GM18520 (cell line): Measurements from ENCODE around the gene ZCCHC9.
"Not testable (repeated sequence)": the region's sequence is repeated elsewhere in the genome, so short reads cannot be mapped to it uniquely, and the experiment has no call there.

ENCODE experiments used
- ATAC-seq: cut with Tn5 transposase; IDR thresholded peaks from one replicate; pipeline ENCODE4 v1.9.1; 2021; ENCODE audit not compliant: unreplicated experiment

Gene ZCCHC9, protein sequence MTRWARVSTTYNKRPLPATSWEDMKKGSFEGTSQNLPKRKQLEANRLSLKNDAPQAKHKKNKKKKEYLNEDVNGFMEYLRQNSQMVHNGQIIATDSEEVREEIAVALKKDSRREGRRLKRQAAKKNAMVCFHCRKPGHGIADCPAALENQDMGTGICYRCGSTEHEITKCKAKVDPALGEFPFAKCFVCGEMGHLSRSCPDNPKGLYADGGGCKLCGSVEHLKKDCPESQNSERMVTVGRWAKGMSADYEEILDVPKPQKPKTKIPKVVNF

DNA sequence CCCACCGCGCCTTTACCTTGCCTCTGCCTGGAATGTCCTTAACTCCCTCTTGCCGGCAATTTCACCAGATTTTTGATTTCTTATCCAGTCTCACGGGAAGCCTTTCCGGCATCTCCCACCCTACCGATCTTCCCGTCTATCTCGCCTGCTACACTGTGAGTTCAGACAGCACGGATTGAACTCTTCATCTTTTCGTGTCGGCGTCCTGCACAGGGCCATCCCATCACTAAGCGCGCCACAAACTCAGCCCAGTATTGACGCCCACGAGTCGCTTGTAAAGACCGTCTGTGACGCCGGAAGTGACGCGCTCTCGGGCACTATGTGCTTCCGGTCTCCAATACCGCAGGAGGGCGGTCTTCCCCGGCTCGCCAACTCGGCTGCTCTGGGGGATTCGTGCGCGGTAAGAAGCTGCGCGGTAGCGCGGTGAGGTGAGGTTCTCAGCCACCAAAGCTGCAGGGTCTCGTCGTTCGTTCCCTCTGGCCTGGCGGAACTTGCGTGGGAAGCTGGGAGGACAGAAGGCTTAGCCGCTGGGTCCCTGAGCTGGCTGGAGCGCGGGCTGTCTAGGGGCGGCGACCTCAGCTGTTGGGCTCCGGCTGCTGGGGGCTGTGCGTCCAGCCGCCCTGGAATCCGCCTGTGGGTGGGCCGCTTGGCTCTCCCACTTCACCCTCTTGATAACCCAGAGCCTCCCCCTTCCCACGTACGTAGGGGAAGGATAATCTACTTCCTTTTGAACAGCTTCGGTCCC lies at the start of gene ZCCHC9:
Gene ZCCHC9, plus strand, starts transcription at position 317 of the 745 bp plus-strand sequence. CDS start 3,171 bp downstream, outside the sequence.
- peak; percentile 91 for ATAC-seq

DNA sequence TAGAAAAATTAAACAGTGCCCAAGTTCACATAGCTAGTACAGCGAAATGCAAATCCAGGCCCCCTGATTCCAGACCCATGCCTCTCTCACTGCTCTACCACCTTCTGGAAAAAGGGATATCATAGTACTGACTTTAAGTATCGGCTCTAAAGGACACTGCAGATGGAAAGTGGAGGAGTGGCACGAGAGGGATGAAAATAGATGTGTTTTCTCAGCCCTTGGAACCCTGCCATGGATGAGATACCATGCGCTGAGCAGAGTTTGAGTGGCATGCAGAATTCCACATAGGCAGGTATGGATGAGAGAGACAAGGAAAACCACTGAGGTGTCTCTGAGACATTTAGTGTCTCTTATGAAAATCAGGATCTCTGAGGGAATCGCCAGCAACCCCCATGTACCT lies 49.5 kb upstream of the ZCCHC9 start:
- ATAC-seq, result no peak

DNA sequence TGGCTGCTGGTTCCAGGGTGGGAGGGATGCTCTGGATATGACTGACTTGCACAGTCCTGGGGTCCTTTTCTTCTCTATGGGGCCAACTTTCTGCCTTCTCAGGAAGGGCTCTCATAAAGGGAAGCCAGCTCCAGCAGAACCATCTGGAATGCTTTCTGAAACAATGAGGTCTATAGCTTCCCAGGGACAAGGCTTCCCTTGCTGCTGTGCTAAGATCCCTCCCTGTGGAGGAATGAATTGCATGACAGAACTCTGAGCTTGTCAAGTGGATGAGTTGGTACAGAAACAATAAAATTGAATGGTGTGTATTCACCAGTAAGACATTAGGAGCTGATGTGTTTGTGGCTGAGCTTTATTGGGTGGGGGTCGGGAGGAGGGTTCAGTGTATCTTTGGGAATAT lies 48.5 kb upstream of the ZCCHC9 start:
- ATAC-seq, result no peak

DNA sequence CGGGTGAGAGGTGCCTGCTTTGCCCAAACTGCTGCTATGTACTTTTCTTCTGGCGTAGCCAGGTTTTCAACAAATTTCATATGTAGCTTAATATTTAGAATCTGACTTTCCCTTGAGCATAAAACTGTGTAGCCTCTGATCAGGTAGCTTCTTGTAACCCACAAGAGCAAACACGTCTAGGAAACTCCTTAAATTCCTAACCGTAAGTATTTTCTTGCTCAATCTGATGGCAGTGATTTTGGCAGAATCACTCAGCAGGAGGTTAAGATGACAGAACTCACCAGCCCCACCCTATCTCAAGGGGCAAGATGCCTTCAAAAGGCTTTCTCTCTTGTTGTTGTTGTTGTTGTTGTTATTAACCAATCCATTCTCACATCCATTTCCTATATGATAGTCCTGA lies 47.5 kb upstream of the ZCCHC9 start:
- ATAC-seq, result no peak

DNA sequence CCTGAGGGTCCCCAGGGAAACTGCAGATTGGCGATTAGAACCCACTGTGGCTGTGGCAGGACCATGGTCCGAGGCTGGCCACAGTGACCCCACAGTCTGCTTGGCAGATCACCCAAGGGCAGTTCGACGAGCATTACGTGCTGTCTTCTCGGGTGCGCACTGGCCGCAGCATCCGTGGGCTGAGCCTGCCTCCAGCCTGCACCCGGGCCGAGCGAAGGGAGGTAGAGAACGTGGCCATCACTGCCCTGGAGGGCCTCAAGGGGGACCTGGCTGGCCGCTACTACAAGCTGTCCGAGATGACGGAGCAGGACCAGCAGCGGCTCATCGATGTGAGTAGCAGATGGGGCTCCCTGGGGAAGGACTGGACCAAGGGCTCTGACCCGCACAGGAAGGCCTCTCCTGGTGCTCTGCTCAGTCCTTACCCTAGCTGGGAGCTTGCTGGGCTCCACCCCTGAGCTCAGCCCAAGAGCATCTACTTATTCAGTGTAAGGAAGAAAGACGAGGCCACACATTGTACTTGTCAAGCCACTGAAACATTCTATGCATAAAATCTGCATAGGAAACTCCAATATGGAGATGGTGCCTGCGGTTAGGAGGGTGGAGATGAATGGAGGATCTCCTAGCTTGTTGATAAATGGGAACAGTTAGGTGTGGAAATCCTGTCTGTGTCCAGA lies 46.4 kb upstream of the ZCCHC9 start:
- no peak for ATAC-seq

DNA sequence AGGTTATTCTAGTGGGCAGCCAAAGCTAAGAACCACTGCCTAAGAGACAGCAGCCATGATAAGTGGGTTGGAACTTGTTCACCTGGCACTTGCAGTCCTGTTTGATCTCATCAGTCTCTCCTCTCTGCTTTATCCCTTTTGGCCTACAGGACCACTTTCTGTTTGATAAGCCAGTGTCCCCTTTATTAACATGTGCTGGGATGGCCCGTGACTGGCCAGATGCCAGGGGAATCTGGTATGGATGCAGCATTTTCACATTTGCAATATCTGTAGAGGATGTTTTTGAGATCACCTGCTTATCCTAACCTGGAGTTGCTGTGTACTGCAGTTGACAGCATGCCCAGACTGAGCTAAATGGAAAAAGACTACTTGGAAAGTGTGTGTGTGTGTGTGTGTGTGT lies 44.6 kb upstream of the ZCCHC9 start:
- ATAC-seq, result no peak

DNA sequence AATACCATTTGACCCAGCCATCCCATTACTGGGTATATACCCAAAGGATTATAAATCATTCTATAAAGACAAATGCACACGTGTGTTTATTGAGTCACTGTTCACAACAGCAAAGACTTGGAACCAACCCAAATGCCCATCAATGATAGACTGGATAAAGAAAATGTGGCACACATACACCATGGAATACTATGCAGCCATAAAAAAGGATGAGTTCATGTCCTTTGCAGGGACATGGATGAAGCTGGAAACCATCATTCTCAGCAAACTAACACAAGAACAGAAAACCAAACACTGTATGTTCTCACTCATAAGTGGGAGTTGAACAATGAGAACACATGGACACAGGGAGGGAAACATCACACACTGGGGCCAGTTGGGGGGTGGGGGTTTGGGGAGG lies 38.6 kb upstream of the ZCCHC9 start:
- ATAC-seq, result not testable (repeated sequence)

DNA sequence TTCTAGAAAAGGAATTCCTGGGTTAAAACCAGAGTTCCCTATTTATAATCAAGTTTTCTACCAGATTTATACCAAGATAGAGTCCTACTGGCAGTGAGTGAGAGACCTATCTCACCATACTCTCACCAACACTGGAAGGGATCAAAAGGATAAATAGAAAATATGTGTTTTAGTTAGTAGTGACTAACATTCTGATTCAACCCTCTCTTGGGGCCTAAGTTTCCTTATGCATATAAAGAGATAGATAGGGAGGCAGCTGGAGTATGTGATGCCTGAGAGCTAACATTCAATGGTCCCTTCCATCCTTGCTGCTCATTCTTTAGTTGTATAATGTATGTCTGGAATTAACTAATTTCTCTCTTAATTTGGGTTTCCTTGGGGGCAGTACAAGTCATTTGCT lies 36.3 kb upstream of the ZCCHC9 start:
- no peak for ATAC-seq

DNA sequence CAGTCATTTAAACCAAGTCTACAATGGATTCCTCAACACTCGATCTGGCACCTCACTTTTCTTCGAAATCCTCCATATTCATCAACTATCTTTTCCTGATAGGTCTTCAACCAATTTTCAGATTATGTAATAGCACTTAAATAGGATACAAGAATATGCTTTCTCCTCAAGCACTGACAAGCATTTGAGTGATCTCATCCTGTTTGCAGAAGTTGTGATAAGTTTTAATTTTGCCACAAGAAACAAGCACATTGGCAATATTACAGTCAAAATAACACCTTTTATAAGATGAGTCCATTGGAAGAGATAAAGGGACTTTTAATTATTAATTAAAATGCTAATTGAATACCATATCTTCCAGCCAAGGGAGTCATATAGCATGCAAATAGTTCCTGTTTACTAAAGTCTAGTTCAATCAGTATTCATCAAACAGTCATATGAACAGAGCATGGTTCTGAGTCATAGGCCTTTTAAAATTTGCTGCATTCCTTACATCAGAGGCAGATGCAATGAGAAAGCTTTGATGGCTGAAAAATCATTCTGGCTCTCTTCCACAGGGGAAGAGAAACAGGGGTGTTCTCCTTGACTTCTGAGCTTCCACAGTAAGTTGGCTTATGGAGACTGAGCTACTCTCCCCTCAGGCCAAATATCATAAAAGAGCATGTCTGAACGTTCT lies 32.7 kb upstream of the ZCCHC9 start:
- ATAC-seq, result no peak

DNA sequence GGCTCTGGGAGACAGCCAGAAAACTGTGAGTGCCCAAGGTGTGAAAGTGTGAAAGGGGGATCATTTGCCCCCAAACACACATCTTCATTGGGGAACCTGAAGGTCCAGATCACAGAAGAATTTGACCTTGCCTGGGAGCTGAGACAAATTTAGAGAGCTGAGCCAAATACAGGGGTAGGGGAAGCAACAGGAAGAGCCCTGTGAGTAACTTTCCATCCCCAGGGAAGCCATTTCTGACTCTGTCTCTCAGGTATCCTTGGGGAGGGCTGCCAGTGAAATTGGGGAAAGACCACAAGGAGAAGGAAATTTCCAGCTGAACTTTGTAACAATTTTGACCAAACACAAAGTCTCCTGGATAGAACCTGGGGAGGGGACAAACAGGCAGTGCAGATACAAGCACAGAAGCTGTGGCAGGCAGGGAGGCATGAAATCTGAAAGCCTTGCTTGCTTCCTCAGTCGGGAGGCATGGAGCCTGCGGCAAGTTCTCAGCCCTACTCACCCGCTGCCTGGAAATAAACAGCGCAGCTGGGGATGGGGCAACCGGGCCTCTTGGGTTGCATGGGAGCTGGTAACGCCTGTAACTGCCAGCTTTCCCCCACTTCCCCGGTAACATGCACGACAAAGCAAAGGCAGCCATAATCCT lies 31.5 kb upstream of the ZCCHC9 start:
- ATAC-seq, result no peak

DNA sequence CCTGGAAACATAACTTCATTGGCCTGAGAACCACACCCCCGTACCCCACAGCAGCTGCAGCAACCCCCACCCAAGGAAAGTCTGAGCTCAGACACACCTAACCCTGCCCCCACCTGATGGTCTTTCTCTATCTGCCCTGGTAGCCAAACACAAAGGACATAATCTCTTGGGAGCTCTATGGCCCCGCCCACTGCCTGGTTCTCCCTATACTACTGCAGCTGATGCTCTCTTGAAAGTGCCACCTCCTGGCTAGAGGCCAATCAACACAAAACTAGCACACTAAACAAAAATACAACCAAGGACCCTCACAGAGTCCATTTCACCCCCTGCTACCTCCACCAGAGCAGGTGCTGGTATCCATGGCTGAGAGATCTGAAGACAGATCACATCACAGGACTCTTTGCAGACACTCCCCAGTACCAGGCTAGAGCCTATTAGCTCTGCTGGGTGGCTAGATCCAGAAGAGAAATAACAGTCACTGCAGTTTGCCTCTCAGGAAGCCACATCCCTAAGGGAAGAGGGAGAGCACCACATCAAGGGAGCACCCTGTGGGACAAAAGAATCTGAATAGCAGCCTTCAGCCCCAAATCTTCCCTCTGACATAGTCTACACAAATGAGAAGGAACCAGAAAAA lies 30.9 kb upstream of the ZCCHC9 start:
- not testable (repeated sequence) for ATAC-seq

DNA sequence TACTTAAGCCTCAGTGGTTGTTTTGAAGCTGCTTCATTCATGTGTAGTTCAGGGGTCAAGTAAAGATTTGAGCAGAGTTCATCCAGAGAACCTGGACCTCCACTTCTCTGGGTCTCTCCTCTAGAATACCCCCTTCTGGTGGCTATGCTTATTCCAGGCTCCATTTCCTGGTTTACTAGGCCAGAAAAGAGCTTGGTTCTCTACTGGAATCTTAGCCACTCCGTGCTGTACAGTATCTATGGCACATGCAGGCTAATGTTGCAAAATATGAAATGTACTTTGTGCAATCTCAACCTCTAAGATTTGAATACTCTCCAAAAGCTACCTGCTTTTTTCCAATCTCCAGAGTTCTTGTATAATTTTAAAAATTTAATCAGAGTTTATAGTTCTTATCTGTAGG lies 17.4 kb upstream of the ZCCHC9 start:
- ATAC-seq, result no peak

DNA sequence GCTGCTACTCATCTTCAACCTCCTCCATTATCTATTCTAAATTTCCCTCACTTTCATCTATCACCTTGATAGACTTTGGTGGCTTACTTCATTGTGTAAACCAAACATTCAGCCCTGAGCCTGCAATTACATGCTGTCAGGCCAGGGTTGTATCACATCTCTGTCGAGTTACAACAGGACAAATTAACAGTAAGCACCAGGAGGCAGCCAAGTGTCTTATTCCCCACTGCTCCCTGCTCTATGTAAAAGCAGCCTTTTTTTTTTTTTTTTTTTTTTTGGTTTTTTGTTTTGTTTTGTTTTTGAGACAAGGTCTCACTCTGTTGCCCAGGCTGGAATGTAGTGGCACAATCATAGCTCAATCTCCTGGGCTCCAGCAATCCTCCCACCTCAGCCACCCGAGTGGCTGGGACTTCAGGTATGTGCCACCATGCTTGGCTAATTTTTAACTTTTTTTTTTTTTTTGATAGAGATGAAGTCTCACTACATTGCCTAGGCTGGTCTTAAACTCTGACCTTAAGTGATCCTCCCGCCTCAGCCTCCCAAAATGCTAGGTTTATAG lies 15.2 kb upstream of the ZCCHC9 start:
- ATAC-seq, result no peak

DNA sequence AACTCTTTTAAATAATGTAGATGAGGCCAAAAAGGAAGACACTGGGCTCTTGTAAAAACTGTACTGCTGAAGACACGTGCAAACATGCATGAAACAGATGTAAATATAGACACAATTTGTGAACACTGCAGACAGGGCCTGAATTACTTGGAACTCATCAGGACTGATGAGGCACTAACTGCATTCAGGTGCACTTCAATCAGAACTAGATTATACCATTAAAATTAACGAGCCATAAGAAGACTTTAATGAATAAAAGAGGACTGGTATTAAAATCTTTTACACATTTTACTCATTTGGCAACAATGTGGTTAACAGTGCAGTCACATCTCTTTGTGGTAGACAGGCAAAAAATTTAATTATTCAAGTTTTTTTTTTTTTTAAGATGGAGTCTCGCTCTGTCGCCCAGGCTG lies 13.4 kb upstream of the ZCCHC9 start:
- no peak for ATAC-seq

DNA sequence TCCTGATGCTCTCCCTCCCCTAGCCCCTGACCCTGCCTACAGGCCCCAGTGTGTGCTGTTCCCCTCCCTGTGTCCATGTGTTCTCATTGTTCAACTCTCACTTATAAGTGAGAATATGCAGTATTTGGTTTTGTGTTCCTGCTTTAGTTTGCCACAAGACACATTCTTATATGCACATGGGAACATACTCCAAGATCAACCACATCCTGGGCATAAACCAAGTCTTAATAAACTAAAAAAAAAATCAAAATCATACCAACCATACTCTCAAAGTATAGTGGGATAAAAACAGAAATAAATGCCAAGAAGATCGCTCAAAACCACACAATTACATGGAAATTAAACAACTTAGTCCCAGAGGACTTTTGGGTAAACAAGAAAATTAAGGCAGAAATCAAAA lies 11.2 kb upstream of the ZCCHC9 start:
- ATAC-seq, result no peak

DNA sequence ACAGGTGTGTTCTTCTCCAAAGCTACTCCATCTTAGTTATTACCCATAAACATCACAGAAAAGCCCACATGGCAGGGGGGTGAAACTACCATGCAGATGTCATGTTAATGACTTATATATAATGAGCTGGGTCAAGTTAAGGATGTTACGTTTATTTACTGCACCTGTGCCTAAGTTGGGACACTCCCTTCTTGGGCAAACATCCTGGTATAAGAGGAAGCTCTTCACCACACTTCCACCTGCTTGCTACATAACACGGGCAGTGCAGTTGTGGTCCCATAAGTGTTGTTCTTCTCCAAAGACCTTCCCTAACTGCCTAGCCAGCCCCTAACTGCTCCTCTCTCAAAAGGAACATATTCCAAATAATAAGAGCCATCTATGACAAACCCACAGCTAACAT lies 9.3 kb upstream of the ZCCHC9 start:
- no peak for ATAC-seq

DNA sequence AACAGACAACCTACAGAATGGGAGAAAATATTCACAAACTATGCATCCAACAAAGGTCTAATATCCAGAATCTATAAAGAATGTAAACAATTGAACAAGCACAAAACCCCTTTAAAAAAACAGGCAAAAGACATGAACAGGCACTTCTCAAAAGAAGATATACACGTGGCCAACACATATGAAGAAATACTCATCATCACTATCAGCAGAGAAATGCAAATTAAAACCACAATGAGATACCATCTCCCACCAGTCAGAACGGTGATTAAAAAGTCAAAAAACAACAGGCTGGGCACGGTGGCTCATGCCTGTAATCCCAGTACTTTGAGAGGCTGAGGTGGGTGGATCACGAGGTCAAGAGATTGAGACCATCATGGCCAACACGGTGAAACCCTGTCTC lies 7.4 kb upstream of the ZCCHC9 start:
- ATAC-seq, result not testable (repeated sequence)

DNA sequence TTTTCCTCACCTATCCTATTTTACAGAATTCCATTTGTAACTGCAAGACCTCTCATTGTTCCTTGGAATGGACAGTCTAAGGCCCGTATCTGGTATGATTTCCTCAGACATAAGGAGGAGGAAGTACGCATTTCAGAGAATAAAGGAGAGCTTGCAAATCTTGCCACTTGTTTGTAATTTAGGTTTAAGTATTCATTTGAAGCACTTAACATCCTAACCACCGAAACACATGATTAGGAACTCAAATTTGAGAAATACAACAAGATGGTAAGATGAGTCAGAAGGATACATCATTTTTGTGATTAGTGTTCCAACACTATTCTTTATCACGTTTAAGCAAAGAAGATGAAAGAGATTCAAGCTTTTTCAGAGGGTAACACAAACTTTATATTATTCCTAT lies 3.9 kb upstream of the ZCCHC9 start:
- ATAC-seq, result no peak

DNA sequence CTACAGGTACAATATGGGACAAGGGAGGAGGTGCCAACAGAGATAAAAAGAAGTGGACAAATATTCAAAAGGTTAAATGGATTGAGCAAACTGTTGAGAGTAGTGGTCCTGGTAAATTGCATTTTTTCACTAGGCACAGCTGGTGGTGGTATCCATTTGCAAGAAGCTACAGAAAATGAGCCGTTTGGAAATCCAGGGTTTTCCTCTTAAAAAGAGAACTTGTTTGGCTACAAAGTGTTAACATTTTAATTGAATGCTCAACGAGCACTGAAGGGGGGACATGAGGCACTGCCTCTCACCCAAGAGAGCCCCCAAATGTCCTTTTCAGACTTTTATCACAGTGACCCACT lies 491 bp upstream of the ZCCHC9 start:
- no peak for ATAC-seq

DNA sequence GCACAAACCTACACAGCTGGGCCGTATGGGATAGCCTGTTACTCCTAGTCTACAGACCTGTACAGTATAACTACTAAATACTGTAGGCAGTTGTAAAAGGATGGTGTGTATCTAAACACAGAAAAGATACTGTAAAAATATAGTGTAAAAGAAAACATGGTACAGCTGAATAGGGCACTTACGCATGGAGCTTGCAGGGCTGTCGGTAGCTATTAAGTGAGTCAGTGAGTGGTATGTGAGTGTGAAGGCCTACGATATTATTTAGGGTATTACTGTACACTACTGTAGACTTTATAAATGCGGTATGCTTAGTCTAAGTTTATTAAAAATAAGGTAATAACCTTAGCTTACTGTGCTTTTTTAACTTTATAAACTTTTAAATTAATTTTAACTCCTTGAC lies 1.2 kb downstream of the ZCCHC9 start:
- no peak for ATAC-seq
